DMS 273 (cell line): Measurements from ENCODE around the gene TP73.
"Not testable (repeated sequence)": the region's sequence is repeated elsewhere in the genome, so short reads cannot be mapped to it uniquely, and the experiment has no call there.

Experiments used
- DNase-seq: peaks from one replicate; lab custom pipeline; 2025; ENCODE audit not compliant: unreplicated experiment; lab: John Stamatoyannopoulos, UW

Gene TP73

DNA sequence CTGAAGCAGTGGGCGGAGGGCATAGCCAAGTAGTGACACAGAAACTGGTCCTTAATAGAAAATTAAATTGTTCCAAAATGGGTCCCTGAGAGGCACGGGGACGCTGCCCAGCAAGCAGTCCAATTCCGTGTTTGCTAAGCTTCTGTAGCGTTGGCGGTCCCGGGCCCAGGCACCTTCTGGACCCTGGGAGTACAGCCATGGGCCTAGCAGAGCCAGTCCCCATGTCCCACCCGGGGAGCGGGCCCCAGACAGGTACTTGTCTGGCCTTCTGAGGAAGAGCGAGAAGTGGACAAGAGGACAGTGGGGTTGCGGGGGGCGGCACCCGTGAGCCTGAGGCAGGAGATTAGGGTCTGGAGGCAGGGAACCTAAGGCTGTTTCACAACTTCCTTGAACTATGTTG, 88.4 kb downstream of the TP73 start:
- DNase-seq: no peak

- DNase-seq: no peak
These were observed 89.5 kb downstream of the TP73 start for GRCh38 chr1:3741566-3742438.

DNA sequence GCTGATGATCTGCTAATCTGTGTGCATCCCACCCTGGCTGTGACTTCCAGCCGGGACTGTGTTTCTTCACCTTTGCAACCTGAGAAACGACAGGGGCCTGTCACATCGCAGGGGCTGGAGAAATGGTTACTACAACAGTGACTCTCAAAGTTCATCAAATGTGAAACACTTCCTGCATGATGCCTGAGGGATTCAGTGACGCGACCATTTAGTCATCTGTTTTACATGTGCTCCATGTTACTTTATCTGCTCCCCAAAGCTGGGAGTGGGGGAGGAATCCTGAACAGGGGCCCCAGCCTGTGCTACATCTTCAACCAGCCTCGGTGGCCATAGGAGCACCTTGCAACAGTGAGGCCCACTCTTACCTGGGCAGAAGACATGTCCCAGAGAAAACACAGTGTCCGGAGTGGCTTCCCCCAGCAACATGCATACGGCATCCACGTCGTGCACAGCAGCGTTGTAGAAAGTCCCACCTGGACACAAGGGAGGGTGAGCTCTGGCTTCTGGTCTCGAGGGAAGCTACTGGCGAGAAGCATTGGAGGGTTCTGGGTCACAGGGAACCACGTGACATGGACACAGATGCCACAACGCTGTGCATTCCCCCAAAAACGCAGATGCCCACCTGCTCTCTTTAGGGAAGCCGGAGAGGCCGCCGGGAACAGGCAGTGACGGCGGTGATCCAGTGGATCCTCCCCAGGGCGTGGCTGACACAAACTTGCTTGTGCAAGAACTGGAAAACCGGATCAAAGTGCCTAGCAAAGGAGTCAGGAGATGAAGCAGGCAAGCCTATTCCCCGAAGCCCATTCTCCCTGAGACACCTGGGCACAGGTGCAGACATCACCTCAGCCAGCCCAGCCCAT, 90.4 kb downstream of the TP73 start:
- DNase-seq: no peak

DNA sequence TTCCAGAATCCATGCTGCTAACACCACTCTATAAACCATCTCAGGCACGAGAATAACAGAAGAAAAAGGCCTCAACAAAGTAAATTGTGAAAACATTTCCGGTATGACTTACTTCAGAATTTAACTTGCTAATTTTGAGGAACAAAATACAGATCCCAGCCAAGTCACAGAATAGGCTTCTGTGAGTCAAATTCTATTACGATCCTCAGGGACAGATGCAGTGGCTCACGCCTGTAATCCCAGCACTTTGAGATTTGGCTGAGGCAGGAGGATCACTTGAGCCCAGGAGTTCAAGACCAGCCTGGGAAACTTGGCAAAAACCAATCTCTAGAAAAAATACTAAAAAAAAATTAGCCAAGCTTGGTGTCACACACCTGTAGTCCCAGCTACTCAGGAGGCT, 91.1 kb downstream of the TP73 start:
- DNase-seq: no peak

GRCh38 chr1:3743826-3744225, 91.5 kb downstream of the TP73 start:
- no peak for DNase-seq

- no peak for DNase-seq
These were observed 92.3 kb downstream of the TP73 start for GRCh38 chr1:3744646-3745045.

- DNase-seq: no peak
These were observed 92.8 kb downstream of the TP73 start for GRCh38 chr1:3745071-3745470.

GRCh38 chr1:3745590-3746381, 93.5 kb downstream of the TP73 start:
- no peak for DNase-seq

DNA sequence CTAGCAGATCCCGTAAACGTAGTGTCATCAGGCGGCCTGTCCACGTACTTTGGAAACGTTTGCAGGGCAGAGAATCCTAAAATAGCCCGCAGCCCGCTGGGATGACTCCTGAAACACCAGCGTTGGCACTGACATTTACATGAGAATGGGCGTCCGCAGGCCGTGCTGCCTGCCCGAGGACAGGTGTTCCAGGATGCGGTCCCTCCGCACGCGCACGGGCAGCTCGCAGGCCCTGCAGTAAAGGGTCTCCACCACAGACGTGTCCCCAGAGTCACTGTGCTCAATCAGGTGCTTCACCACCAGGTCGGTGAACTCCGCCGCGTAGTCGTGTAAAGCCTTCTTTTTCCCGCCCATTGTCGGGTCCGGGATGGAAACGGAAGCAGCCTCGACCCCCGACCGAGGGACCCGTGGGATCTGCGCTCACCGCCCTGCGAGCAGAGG, 94.1 kb downstream of the TP73 start:
- DNase-seq: no peak

DNA sequence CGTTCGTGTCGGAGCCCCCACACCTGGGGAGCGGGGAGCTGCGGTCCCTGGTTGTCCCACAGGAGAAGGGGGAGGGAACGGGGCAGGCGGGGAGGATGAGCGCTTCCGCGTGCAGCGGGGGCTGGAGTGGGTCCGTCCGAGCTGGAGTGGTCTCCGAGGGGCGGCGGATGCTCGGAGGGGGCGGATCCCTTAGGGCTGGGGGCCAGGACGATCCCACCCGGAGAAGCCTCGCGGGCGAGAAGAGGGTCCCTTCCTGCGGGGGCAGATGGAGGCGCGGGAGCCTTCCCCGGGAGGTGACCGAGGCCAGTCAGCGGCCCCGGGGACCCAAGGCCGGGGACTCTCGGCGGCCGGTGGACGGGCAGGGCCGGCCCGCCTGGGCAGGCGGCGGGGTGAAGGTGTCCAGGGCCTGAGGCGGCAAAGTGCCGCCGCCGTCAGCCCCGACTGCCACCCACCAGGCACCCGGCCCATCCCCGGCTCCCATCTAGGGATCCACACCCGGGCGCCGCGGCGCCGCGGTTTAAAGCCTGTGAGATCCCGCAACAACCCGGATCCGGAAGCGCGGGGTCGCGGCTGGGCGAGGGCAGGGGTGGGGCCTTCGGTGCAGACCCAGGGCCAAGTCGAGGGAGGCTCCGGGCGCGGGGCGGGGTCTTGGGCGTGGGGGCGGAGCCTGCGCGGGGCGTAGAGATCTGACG, 94.7 kb downstream of the TP73 start:
- peak; percentile 93 for DNase-seq

GRCh38 chr1:3747522-3747848, 95.2 kb downstream of the TP73 start:
- DNase-seq: no peak

- DNase-seq: no peak
These were observed 95.6 kb downstream of the TP73 start for GRCh38 chr1:3747903-3748302.

GRCh38 chr1:3748316-3748900, 96.1 kb downstream of the TP73 start:
- not testable (repeated sequence) for DNase-seq

DNA sequence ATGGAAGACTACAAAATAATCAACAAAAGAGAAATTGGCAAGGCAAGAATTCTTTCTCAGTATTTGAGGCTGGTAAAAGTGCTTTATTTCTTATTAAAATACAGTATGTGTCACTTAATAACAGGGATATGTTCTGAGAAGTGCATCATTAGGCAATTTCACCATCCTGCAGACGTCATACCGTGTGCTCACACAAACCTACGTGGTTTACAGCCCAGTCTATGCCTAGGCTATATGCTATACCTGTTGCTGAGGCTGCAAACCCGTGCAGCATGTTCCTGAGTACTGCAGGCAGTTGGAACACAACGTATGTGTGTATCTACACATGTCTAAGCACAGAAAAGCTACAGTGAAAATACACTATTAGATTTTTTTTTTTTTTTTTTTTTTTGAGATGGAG, 97.2 kb downstream of the TP73 start:
- no peak for DNase-seq

GRCh38 chr1:3750741-3751140, 98.4 kb downstream of the TP73 start:
- no peak for DNase-seq

GRCh38 chr1:3752400-3752945, 100.2 kb downstream of the TP73 start, which contains the start of gene CCDC27:
CCDC27 (plus strand) TSS chr1:3752450; CDS start chr1:3752482, 32 bp downstream.
- no peak for DNase-seq

- no peak for DNase-seq
These were observed 101.5 kb downstream of the TP73 start for GRCh38 chr1:3753656-3754454.

DNA sequence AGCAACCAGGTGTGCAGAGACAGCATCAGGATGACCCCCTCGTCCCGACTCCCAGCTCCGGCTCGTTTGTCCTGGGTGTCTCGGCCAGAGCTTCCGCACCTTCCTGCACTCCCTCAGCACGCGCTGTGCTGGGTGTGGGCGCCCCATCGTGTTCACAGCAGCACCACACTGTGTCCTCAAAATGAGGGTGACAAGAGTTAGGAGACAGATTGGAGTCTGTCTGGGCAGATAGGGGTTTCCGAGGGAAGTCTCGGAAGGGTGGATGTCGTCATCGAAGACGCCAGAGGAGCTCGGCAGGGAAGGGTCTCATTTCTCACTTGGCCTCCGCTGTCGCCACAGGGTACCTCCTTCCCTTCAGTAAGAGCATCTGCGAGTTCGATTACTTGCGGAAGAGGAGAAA, 104.1 kb downstream of the TP73 start:
- DNase-seq: no peak

- no peak for DNase-seq
These were observed 106.8 kb downstream of the TP73 start for GRCh38 chr1:3759164-3759563.
